Ovary (tissue), 9 donors: ENCODE results near the gene TMEM125. TPM values are rescaled to one million over a fixed set of nuclear protein-coding genes. Genes with fewer than 3 reads are reported as not detected.

Experiments
- DNase-seq, 5 donors: peaks; one replicate each; pipeline ENCODE4 v3.0.0-alpha.2; 2019 to 2020
- H3K27ac ChIP-seq, 2 donors: fragments of 200-600 bp; one replicate each; pipeline versions ENCODE4 v1.5.1 to v1.8.0; 2019 to 2022
- H3K27me3 ChIP-seq: fragments of 200-600 bp; one replicate; pipeline ENCODE4 v1.8.0; 2022
- H3K36me3 ChIP-seq: fragments of 200-600 bp; sonication (generic); one replicate; pipeline ENCODE4 v1.5.1; 2019
- H3K4me1 ChIP-seq: one replicate; pipeline ENCODE4 v1.8.1; 2013; ENCODE audit warnings: mild to moderate bottlenecking, moderate library complexity; ENCODE audit not compliant: insufficient read depth
- H3K4me3 ChIP-seq: fragments of 200-600 bp; sonication (generic); one replicate; pipeline ENCODE4 v1.5.1; 2017
- H3K9me3 ChIP-seq, 2 donors: fragments of 200-600 bp in 1 of 2; sonication (generic) in 1 of 2; one replicate each; pipeline versions ENCODE4 v1.5.1 to v1.8.1; 2013 to 2019; ENCODE audit warnings: mild to moderate bottlenecking in 1 of 2, moderate library complexity in 1 of 2
- CTCF ChIP-seq, 3 donors: fragments of 450-650 bp in 2 of 3; fragments of 200-600 bp in 1 of 3; IDR thresholded peaks; one replicate each; pipeline versions ENCODE4 v1.5.1 to v1.8.0; 2016 to 2022; ENCODE audit warnings: antibody characterized with exemption in 3 of 3, mild to moderate bottlenecking in 1 of 3
- EP300 ChIP-seq: sonication (generic); formaldehyde crosslinking; IDR thresholded peaks from one replicate; pipeline ENCODE4 v1.6.1; 2017; ENCODE audit warnings: antibody characterized with exemption
- POLR2A ChIP-seq: fragments of 450-650 bp; IDR thresholded peaks from one replicate; pipeline ENCODE4 v1.6.1; 2017; ENCODE audit warnings: antibody characterized with exemption, mild to moderate bottlenecking, moderate library complexity
- WGBS, 3 donors: extraction: QIAGEN DNeasy Blood & Tissue Kit in 1 of 3; methylation state at CpG; one replicate each; pipeline versions ENCODE4 v1.1.5 to v1.1.7; 2013 to 2017; 5-methylcytosine and 5-hydroxymethylcytosine counted together
- intact Hi-C, 4 donors: fragments of 100-400 bp; cut with DNase I; formaldehyde crosslinking; loops; one replicate each; pipeline versions ENCODE4 v1.11.0 to v1.15.1; 2022 to 2023
- polyA plus RNA-seq, 2 donors: library from polyadenylated mRNA; stranded (reverse); fragments of 200-250 nt in 1 of 2; fragments of 350-450 nt in 1 of 2; fragmentation: Illumina TruSeq in 1 of 2; extraction: RNeasy Lipid Tissue Mini Kit (QIAGEN cat#74804) in 1 of 2; gene quantifications; one replicate each; pipeline ENCODE4 v1.2.3, GENCODE V29; 2013 to 2014
- total RNA-seq, 7 donors: library from RNA; depleted of rRNA in 2 of 7; stranded (reverse); fragments of >200 nt in 2 of 7; fragmentation: NEBNext Ultra II Directional in 3 of 7; extraction: Animal tissue kit (Norgen Biotek cat#: 25700) in 3 of 7; gene quantifications; one replicate each; pipeline versions ENCODE4 v1.1.0 to v1.2.4, GENCODE V29; 2016 to 2023
- donor health status: DM: no; HTN: no; CAD: no; lungs with moderate emphysema.
- donor health status: DM: no; HTN: no; CAD: no.
- donor health status: Bipolar disorder and iron deficiency.
- donor health status: DM: yes; HTN: yes; CAD: no.
- donor health status: DM: no; HTN: no; CAD: no.
- donor health status: DM: yes; HTN: yes; CAD: no.

The TMEM125 gene
- total and polyA plus RNA-seq, 9 donors = 0.23 to 20.6 (median 1.3) TPM

GRCh38 chr1:43266881-43267280 is 2.9 kb upstream of the TMEM125 start:
- WGBS, 3 donors = 90 to 100% (median 94%) methylated on average over 1 of the region's 1 CpG
- TF ChIP-seq POLR2A (no peak), EP300 (no peak), CTCF (IDR thresholded peaks at IDR 0.05) (no peak)
- Histone ChIP-seq H3K4me1 (no peaks in the 10 kb centered on the region), H3K9me3 (no peaks in the 10 kb centered on the region), H3K27me3 (no peaks in the 10 kb centered on the region), H3K27ac (no peak overlapping the region), H3K4me3 (no peak overlapping the region), H3K36me3 (no peaks in the 10 kb centered on the region)
- no peak for DNase-seq
- intact Hi-C loops = no loop called here

- no peak for TF ChIP-seq POLR2A
- TF ChIP-seq CTCF (IDR thresholded peaks at IDR 0.05) = no peak
- TF ChIP-seq EP300 = no peak
- DNase-seq = no peak
- WGBS, 3 donors = 76 to 80% (median 78%) methylated on average over 9 of the region's 9 CpGs
- H3K27me3 ChIP-seq = no peaks in the 10 kb centered on the region
- H3K27ac ChIP-seq = no peak overlapping the region
- no peaks in the 10 kb centered on the region for H3K36me3 ChIP-seq
- no peak overlapping the region for H3K4me3 ChIP-seq
- intact Hi-C loops = no loop called here
- no peaks in the 10 kb centered on the region for H3K4me1 ChIP-seq
- no peaks in the 10 kb centered on the region for H3K9me3 ChIP-seq
Observed at GRCh38 chr1:43267291-43267805, 2.4 kb upstream of the TMEM125 start.

- no peaks in the 10 kb centered on the region for H3K36me3 ChIP-seq
- intact Hi-C loops = no loop called here
- TF ChIP-seq EP300 (no peak), POLR2A (no peak), CTCF (IDR thresholded peaks at IDR 0.05) (no peak)
- H3K27me3 ChIP-seq = no peaks in the 10 kb centered on the region
- no peaks in the 10 kb centered on the region for H3K4me1 ChIP-seq
- H3K4me3 ChIP-seq = no peak overlapping the region
- DNase-seq = no peak
- no peak overlapping the region for H3K27ac ChIP-seq
- 84 to 88% (median 86%) methylated on average over 3 of the region's 3 CpGs for WGBS, 3 donors
- no peaks in the 10 kb centered on the region for H3K9me3 ChIP-seq
Observed at GRCh38 chr1:43267818-43268425, 1.9 kb upstream of the TMEM125 start.

GRCh38 chr1:43270421-43271095 is 775 bp downstream of the TMEM125 start:
- 5 to 9% (median 5%) methylated on average over 29 of the region's 29 CpGs for WGBS, 3 donors
- no peak overlapping the region for H3K4me3 ChIP-seq
- peak in 4 of 5 donors; percentile 16 to 49 (median 39) for DNase-seq
- TF ChIP-seq POLR2A (no peak), EP300 (no peak), CTCF (IDR thresholded peaks at IDR 0.05) (no peak)
- H3K27me3 ChIP-seq = no peaks in the 10 kb centered on the region
- H3K4me1 ChIP-seq = peaks cover 3% of the 10 kb centered on the region
- H3K9me3 ChIP-seq = no peaks in the 10 kb centered on the region
- H3K36me3 ChIP-seq = no peaks in the 10 kb centered on the region
- intact Hi-C loops = no loop called here
- H3K27ac ChIP-seq = no peak overlapping the region
